Hepatocyte (in vitro differentiated cells): ENCODE data around the gene ME2. TPM values are rescaled to one million over a fixed set of nuclear protein-coding genes. Genes with fewer than 3 reads are reported as not detected.

Experiments used
- DNase-seq: peaks from one replicate; pipeline ENCODE4 v3.0.0-alpha.2; 2016; ENCODE audit warnings: low spot score
- H2AFZ ChIP-seq: fragments of 200-600 bp; sonication (generic); 2 replicates; pipeline ENCODE4 v1.6.0; 2016; ENCODE audit warnings: antibody characterized with exemption, mild to moderate bottlenecking
- H3K27ac ChIP-seq: fragments of 200-600 bp; sonication (generic); 2 replicates; pipeline ENCODE4 v1.5.1; 2016; ENCODE audit warnings: mild to moderate bottlenecking
- H3K27me3 ChIP-seq: fragments of 200-600 bp; sonication (generic); 2 replicates; pipeline ENCODE4 v1.6.1; 2016
- H3K36me3 ChIP-seq: fragments of 200-600 bp; sonication (generic); replicated peaks from 2 replicates; pipeline ENCODE4 v1.5.1; 2016; ENCODE audit warnings: low read depth; ENCODE audit not compliant: insufficient read depth
- H3K4me1 ChIP-seq: fragments of 200-600 bp; sonication (generic); 2 replicates; pipeline ENCODE4 v1.5.1; 2016; ENCODE audit warnings: mild to moderate bottlenecking, moderate library complexity; ENCODE audit not compliant: insufficient read depth
- H3K4me2 ChIP-seq: fragments of 200-600 bp; sonication (generic); 2 replicates; pipeline ENCODE4 v1.6.0; 2016
- H3K4me3 ChIP-seq: fragments of 200-600 bp; sonication (generic); 2 replicates; pipeline ENCODE4 v1.5.1; 2016; ENCODE audit warnings: mild to moderate bottlenecking
- H3K79me2 ChIP-seq: fragments of 200-600 bp; sonication (generic); 2 replicates; pipeline ENCODE4 v1.6.0; 2017; ENCODE audit warnings: mild to moderate bottlenecking
- H3K9me2 ChIP-seq: fragments of 200-600 bp; sonication (generic); replicated peaks from 2 replicates; pipeline ENCODE4 v1.6.0; 2017; ENCODE audit warnings: mild to moderate bottlenecking; ENCODE audit not compliant: insufficient read depth
- H3K9me3 ChIP-seq: fragments of 200-600 bp; sonication (generic); 2 replicates; pipeline ENCODE4 v1.5.1; 2016; ENCODE audit warnings: low read depth, mild to moderate bottlenecking
- H4K20me1 ChIP-seq: fragments of 200-600 bp; sonication (generic); 2 replicates; pipeline ENCODE4 v1.6.0; 2016; ENCODE audit warnings: mild to moderate bottlenecking; ENCODE audit not compliant: insufficient read depth, poor library complexity, severe bottlenecking
- EZH2 ChIP-seq: fragments of 200-600 bp; sonication (generic); IDR thresholded peaks from 2 replicates; pipeline ENCODE4 v1.6.1; 2016; ENCODE audit warnings: antibody characterized with exemption, mild to moderate bottlenecking, borderline replicate concordance
- EZH2phosphoT487 ChIP-seq: fragments of 200-600 bp; sonication (generic); IDR thresholded peaks from one replicate; pipeline ENCODE4 v1.6.1; 2018; ENCODE audit warnings: antibody characterized with exemption, mild to moderate bottlenecking, low read depth, moderate library complexity; ENCODE audit not compliant: unreplicated experiment, severe bottlenecking
- WGBS: methylation state at CpG from one replicate; pipeline ENCODE4 v1.1.6; 2016; ENCODE audit warnings: low lambda C conversion rate; ENCODE audit errors: missing lambda C conversion rate; 5-methylcytosine and 5-hydroxymethylcytosine counted together
- polyA plus RNA-seq: library from polyadenylated mRNA; unstranded; fragments of >200 nt; fragmentation: Nextera tagmentation; extraction: Ambion mirVana; gene quantifications from 2 replicates; pipeline ENCODE4 v1.2.1, GENCODE V29; 2016
- total RNA-seq: library from RNA; depleted of rRNA; stranded (reverse); fragments of >200 nt; gene quantifications from 2 replicates; pipeline ENCODE4 v1.2.3, GENCODE V29; 2014
- TF ChIP-seq, protein P1 (sequence below): fragments of 200-600 bp; sonication (generic); IDR thresholded peaks from 2 replicates; pipeline ENCODE4 v1.5.1; 2016; ENCODE audit warnings: antibody characterized with exemption, mild to moderate bottlenecking; ENCODE audit not compliant: poor library complexity

Gene ME2
- total and polyA plus RNA-seq, 2 experiments from 2014 or later = 33.6 to 45.8 TPM

DNA sequence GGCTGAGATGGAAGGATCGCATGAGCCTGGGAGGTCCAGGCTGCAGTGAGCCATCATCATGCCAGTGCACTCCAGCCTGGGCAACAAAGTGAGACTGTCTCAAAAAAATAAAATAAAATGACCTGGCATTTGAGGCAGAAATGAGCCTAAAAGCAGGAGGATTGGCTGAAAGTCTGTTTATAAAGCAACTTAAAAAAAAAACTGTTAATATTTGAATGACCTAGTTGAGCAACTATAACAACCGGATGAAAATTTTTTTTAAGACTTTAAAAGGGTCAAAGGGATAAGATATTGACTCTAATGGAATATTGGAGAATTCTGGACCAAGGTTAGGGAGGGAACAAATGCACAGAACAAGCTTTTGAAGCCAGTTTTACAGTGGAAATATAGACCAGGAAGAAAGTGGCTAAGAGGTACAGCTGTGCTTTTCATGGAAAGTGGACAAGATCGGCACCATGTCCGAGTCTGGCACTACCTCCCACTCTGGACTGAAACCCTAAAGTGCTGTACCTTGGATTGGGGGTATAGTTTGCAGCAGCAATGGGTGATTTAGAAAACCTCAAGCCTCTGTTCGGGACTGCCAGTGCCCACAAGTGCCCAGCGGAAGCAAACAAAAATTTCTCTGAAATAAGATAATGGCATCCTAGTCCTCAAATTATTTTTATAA, 55.8 kb downstream of the ME2 start:
- Histone ChIP-seq H3K4me3 (no peak overlapping the region), H3K27ac (no peak overlapping the region), H3K36me3 (no peaks in the 10 kb centered on the region), H3K79me2 (no peaks in the 10 kb centered on the region), H2AFZ (no peak overlapping the region), H3K9me3 (no peaks in the 10 kb centered on the region), H3K4me1 (no peaks in the 10 kb centered on the region), H3K4me2 (no peak overlapping the region), H4K20me1 (no peaks in the 10 kb centered on the region), H3K27me3 (no peaks in the 10 kb centered on the region), H3K9me2 (no peaks in the 10 kb centered on the region)
- TF ChIP-seq EZH2phosphoT487 = no peak
- DNase-seq = no peak
- 96% methylated on average over 6 of the region's 6 CpGs for WGBS

GRCh38 chr18:50935493-50936191, 56.7 kb downstream of the ME2 start:
- no peaks in the 10 kb centered on the region for H3K79me2 ChIP-seq
- H3K4me1 ChIP-seq = no peaks in the 10 kb centered on the region
- no peak overlapping the region for H3K4me3 ChIP-seq
- no peaks in the 10 kb centered on the region for H3K27me3 ChIP-seq
- H2AFZ ChIP-seq = no peak overlapping the region
- H3K9me2 ChIP-seq = no peaks in the 10 kb centered on the region
- TF ChIP-seq, protein P1, sequence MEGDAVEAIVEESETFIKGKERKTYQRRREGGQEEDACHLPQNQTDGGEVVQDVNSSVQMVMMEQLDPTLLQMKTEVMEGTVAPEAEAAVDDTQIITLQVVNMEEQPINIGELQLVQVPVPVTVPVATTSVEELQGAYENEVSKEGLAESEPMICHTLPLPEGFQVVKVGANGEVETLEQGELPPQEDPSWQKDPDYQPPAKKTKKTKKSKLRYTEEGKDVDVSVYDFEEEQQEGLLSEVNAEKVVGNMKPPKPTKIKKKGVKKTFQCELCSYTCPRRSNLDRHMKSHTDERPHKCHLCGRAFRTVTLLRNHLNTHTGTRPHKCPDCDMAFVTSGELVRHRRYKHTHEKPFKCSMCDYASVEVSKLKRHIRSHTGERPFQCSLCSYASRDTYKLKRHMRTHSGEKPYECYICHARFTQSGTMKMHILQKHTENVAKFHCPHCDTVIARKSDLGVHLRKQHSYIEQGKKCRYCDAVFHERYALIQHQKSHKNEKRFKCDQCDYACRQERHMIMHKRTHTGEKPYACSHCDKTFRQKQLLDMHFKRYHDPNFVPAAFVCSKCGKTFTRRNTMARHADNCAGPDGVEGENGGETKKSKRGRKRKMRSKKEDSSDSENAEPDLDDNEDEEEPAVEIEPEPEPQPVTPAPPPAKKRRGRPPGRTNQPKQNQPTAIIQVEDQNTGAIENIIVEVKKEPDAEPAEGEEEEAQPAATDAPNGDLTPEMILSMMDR = no peak
- TF ChIP-seq EZH2phosphoT487 (no peak), EZH2 (no peak)
- no peak overlapping the region for H3K27ac ChIP-seq
- no peaks in the 10 kb centered on the region for H4K20me1 ChIP-seq
- no peaks in the 10 kb centered on the region for H3K36me3 ChIP-seq
- no peaks in the 10 kb centered on the region for H3K9me3 ChIP-seq
- 94% methylated on average over 6 of the region's 6 CpGs for WGBS
- H3K4me2 ChIP-seq = no peak overlapping the region
- no peak for DNase-seq

GRCh38 chr18:50937183-50937582, 58.3 kb downstream of the ME2 start:
- Histone ChIP-seq H3K9me3 (no peaks in the 10 kb centered on the region), H3K4me1 (no peaks in the 10 kb centered on the region), H2AFZ (no peak overlapping the region), H3K79me2 (no peaks in the 10 kb centered on the region), H4K20me1 (no peaks in the 10 kb centered on the region), H3K27ac (no peak overlapping the region), H3K9me2 (no peaks in the 10 kb centered on the region), H3K36me3 (no peaks in the 10 kb centered on the region), H3K4me3 (no peak overlapping the region), H3K27me3 (no peaks in the 10 kb centered on the region), H3K4me2 (no peak overlapping the region)
- no peak for DNase-seq
- no peak for TF ChIP-seq EZH2phosphoT487
- TF ChIP-seq, protein P1 = no peak
- TF ChIP-seq EZH2 = no peak
- 95% methylated on average over 1 of the region's 1 CpG for WGBS

- no peaks in the 10 kb centered on the region for H3K9me2 ChIP-seq
- no peak overlapping the region for H3K4me3 ChIP-seq
- no peaks in the 10 kb centered on the region for H3K36me3 ChIP-seq
- no peak overlapping the region for H3K4me2 ChIP-seq
- H3K4me1 ChIP-seq = no peaks in the 10 kb centered on the region
- WGBS = 100% methylated on average over 2 of the region's 2 CpGs
- no peaks in the 10 kb centered on the region for H3K79me2 ChIP-seq
- no peaks in the 10 kb centered on the region for H4K20me1 ChIP-seq
- no peak for DNase-seq
- H3K27me3 ChIP-seq = no peaks in the 10 kb centered on the region
- H3K9me3 ChIP-seq = no peaks in the 10 kb centered on the region
- TF ChIP-seq EZH2 (no peak), EZH2phosphoT487 (no peak)
- TF ChIP-seq, protein P1 = no peak
- no peak overlapping the region for H3K27ac ChIP-seq
- H2AFZ ChIP-seq = no peak overlapping the region
Observed at GRCh38 chr18:50938912-50939311, 60.0 kb downstream of the ME2 start.
